WTC11 (cell line): ENCODE results near the gene FCHSD1. TPM values are rescaled to one million over a fixed set of nuclear protein-coding genes. Genes with fewer than 3 reads are reported as not detected.

ENCODE experiments used
- ATAC-seq: fragments of 200-7000 bp; cut with Tn5 transposase; 2 replicates; pipeline ENCODE4 v1.10.0; 2021; ENCODE audit warnings: mild to moderate bottlenecking, moderate library complexity
- CTCF ChIA-PET: fragments of 300-600 bp; sonication (Branson Sonifier 250); formaldehyde crosslinking; loops from one replicate; lab custom pipeline; 2021; ENCODE audit warnings: antibody characterized with exemption; lab: Charles Lee
- POLR2A ChIA-PET: fragments of 350-600 bp; sonication (Branson Sonifier 250); formaldehyde crosslinking; loops from one replicate; lab custom pipeline; 2021; ENCODE audit warnings: antibody characterized with exemption; lab: Charles Lee
- DNase-seq: peaks from one replicate; pipeline ENCODE4 v3.0.0; 2021; ENCODE audit warnings: low spot score
- H3K27ac Mint-ChIP-seq: 2 replicates; pipeline ENCODE4 v1.8.0; 2021; ENCODE audit warnings: mixed read lengths
- H3K27me3 Mint-ChIP-seq: 2 replicates; pipeline ENCODE4 v1.8.0; 2021; ENCODE audit warnings: low read depth, mild to moderate bottlenecking, moderate library complexity, mixed read lengths
- H3K36me3 Mint-ChIP-seq: 2 replicates; pipeline ENCODE4 v1.8.0; 2021; ENCODE audit warnings: mixed read lengths
- H3K4me1 Mint-ChIP-seq: 2 replicates; pipeline ENCODE4 v1.8.0; 2022; ENCODE audit warnings: mixed read lengths
- H3K4me3 Mint-ChIP-seq: 2 replicates; pipeline ENCODE4 v1.8.0; 2021; ENCODE audit warnings: mild to moderate bottlenecking, moderate library complexity, mixed read lengths
- H3K9me3 Mint-ChIP-seq: 2 replicates; pipeline ENCODE4 v1.8.0; 2021; ENCODE audit warnings: mixed read lengths
- ESRRA ChIP-seq: sonication (generic); formaldehyde crosslinking; IDR thresholded peaks from 2 replicates; pipeline ENCODE4 v1.8.1; 2022; ENCODE audit warnings: mild to moderate bottlenecking, missing genetic modification reagents, borderline replicate concordance
- FOXJ3 ChIP-seq: sonication (generic); formaldehyde crosslinking; IDR thresholded peaks from 2 replicates; pipeline ENCODE4 v1.9.0; 2021; ENCODE audit warnings: missing genetic modification reagents, mild to moderate bottlenecking, borderline replicate concordance
- GRHL2 ChIP-seq: fragments of 250-450 bp; sonication (Bioruptor Pico); IDR thresholded peaks from 2 replicates; pipeline ENCODE4 v1.8.0; 2022; ENCODE audit warnings: mild to moderate bottlenecking, moderate library complexity; ENCODE audit not compliant: insufficient replicate concordance, severe bottlenecking
- GTF2I ChIP-seq: fragments of 250-450 bp; sonication (Bioruptor Pico); conservative IDR thresholded peaks from 2 replicates; pipeline ENCODE4 v1.4.0; 2021; ENCODE audit warnings: mild to moderate bottlenecking
- JUN ChIP-seq: sonication (generic); formaldehyde crosslinking; IDR thresholded peaks from 2 replicates; pipeline ENCODE4 v1.8.0; 2023; ENCODE audit warnings: mild to moderate bottlenecking, missing genetic modification reagents
- NFATC4 ChIP-seq: fragments of 250-450 bp; sonication (Bioruptor Pico); IDR thresholded peaks from 2 replicates; pipeline ENCODE4 v1.9.0; 2021; ENCODE audit warnings: mild to moderate bottlenecking
- NFE2L1 ChIP-seq: sonication (generic); formaldehyde crosslinking; IDR thresholded peaks from 2 replicates; pipeline ENCODE4 v1.8.1; 2023; ENCODE audit warnings: missing genetic modification reagents
- SOX15 ChIP-seq: fragments of 250-450 bp; sonication (Bioruptor Pico); IDR thresholded peaks from 2 replicates; pipeline ENCODE4 v1.9.0; 2021; ENCODE audit warnings: mild to moderate bottlenecking
- ZNF121 ChIP-seq: sonication (generic); formaldehyde crosslinking; IDR thresholded peaks from 2 replicates; pipeline ENCODE4 v1.8.0; 2023; ENCODE audit warnings: missing genetic modification reagents
- ZNF671 ChIP-seq: fragments of 250-450 bp; sonication (Bioruptor Pico); IDR thresholded peaks from 2 replicates; pipeline ENCODE4 v1.8.0; 2021; ENCODE audit warnings: mild to moderate bottlenecking
- total RNA-seq: library from RNA; stranded (reverse); gene quantifications from 3 replicates; pipeline ENCODE4 v1.2.3, GENCODE V29; 2021
- TF ChIP-seq, protein P1 (sequence below): fragments of 250-450 bp; sonication (Bioruptor Pico); IDR thresholded peaks from 2 replicates; pipeline ENCODE4 v2.1.2; 2022; ENCODE audit warnings: mild to moderate bottlenecking, moderate library complexity
- TF ChIP-seq, protein P2 (sequence below): fragments of 250-450 bp; sonication (Bioruptor Pico); IDR thresholded peaks from 2 replicates; pipeline ENCODE4 v1.9.0; 2021; ENCODE audit warnings: moderate library complexity, mild to moderate bottlenecking, inconsistent platforms, borderline replicate concordance
- TF ChIP-seq, protein P3 (sequence below): sonication (generic); formaldehyde crosslinking; IDR thresholded peaks from 2 replicates; pipeline ENCODE4 v1.8.1; 2022; ENCODE audit warnings: low read depth, mild to moderate bottlenecking, moderate library complexity, missing genetic modification reagents, borderline replicate concordance
- TF ChIP-seq, protein P4 (sequence below): sonication (generic); formaldehyde crosslinking; conservative IDR thresholded peaks from 2 replicates; pipeline ENCODE4 v1.8.1; 2022; ENCODE audit warnings: mild to moderate bottlenecking, missing genetic modification reagents
- TF ChIP-seq, protein P5 (sequence below): sonication (generic); formaldehyde crosslinking; IDR thresholded peaks from 2 replicates; pipeline ENCODE4 v1.8.0; 2023; ENCODE audit warnings: missing genetic modification reagents, mild to moderate bottlenecking, borderline replicate concordance
- TF ChIP-seq, protein P6 (sequence below): sonication (generic); formaldehyde crosslinking; IDR thresholded peaks from 2 replicates; pipeline ENCODE4 v1.8.1; 2023; ENCODE audit warnings: mild to moderate bottlenecking, missing genetic modification reagents, borderline replicate concordance
- TF ChIP-seq, protein P7 (sequence below): sonication (generic); formaldehyde crosslinking; IDR thresholded peaks from 2 replicates; pipeline ENCODE4 v1.8.1; 2022; ENCODE audit warnings: mild to moderate bottlenecking, moderate library complexity, missing genetic modification reagents

FCHSD1 gene
- total RNA-seq, 1 experiment from 2014 or later: 50.3 TPM

DNA sequence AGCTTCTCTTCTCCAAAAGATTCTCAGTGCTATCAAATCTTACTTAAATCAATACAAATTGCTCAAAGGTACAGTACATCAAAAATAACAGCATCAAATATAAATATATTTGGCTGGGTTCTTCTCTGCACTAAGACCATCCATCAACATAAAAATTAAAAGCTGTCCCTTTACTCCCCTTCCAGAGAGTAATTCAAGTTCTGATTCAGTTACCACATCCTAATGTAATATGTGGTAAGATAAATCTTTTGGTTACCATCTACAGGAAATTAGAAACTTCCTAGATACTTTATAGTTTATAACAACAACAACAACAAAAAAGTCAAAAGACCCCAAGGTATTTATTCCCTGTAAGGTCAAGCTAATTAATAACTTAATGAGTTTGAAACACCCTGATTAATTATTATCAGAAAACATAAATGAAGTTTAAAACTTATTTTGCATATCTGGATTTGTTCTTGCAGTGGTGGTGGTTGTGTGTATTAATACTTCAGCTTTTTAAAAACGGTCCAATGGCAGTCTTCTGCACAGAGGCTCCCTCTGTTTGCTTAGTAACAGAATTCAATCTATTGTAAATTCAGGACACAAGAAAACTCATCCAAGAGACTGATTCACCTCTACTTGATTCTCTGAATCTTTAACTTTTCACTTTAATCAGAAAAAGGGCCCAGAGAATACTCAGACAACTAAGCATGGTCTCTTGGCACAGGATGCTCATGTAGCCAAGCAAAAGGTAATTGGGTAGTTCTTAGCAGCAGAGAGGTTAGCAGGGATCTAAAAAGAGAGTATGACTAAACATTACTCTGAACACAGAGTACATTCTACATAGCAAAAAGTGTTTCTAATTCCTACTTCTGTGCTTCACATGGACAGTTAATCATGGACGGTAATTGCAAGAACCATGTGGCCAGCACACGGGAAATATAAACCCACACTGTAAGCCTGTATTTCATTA, 52.5 kb downstream of the FCHSD1 start (continued):
- TF ChIP-seq, protein P1, sequence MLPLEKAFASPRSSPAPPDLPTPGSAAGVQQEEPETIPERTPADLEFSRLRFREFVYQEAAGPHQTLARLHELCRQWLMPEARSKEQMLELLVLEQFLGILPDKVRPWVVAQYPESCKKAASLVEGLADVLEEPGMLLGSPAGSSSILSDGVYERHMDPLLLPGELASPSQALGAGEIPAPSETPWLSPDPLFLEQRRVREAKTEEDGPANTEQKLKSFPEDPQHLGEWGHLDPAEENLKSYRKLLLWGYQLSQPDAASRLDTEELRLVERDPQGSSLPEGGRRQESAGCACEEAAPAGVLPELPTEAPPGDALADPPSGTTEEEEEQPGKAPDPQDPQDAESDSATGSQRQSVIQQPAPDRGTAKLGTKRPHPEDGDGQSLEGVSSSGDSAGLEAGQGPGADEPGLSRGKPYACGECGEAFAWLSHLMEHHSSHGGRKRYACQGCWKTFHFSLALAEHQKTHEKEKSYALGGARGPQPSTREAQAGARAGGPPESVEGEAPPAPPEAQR (CRISPR knock-in tag): no peak
- no peak for TF ChIP-seq SOX15 (CRISPR knock-in tag)
- TF ChIP-seq GTF2I: no peak
- no peak for TF ChIP-seq ZNF121
- no peak for TF ChIP-seq NFE2L1
- TF ChIP-seq ZNF671 (CRISPR knock-in tag): no peak
- TF ChIP-seq, protein P2, sequence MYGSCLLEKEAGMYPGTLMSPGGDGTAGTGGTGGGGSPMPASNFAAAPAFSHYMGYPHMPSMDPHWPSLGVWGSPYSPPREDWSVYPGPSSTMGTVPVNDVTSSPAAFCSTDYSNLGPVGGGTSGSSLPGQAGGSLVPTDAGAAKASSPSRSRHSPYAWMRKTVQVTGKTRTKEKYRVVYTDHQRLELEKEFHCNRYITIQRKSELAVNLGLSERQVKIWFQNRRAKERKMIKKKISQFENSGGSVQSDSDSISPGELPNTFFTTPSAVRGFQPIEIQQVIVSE (CRISPR knock-in tag): no peak
- TF ChIP-seq, all 79 proteins: peak for 0

DNA sequence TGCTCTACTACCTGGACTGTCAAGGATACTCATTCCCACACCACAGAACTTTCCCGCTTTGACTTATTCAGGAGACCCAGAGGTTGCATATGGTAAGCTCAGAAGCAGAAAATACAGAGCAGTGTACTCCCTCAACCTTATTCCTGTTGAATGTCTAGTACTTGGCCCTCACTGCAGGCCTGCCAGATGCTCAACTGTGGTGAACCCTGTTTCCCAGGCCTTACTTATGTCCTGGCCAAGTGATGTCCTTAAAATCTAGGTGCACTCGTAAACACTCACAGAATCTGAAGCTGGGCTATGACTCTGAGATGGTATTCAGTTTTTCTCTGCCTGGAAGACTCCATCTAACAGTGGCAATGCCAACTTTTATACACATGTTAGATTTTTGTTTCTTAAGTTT, 53.4 kb downstream of the FCHSD1 start:
- Mint-ChIP-seq H3K4me3 (no peak overlapping the region), H3K36me3 (no peaks in the 10 kb centered on the region), H3K9me3 (no peaks in the 10 kb centered on the region), H3K27me3 (no peaks in the 10 kb centered on the region), H3K27ac (no peak overlapping the region), H3K4me1 (no peaks in the 10 kb centered on the region)
- no peak for ATAC-seq
- TF ChIP-seq ZNF671 (CRISPR knock-in tag): no peak
- TF ChIP-seq JUN (CRISPR knock-in tag): no peak
- TF ChIP-seq FOXJ3 (CRISPR knock-in tag): no peak
- no peak for TF ChIP-seq GRHL2 (CRISPR knock-in tag)
- TF ChIP-seq, protein P3, sequence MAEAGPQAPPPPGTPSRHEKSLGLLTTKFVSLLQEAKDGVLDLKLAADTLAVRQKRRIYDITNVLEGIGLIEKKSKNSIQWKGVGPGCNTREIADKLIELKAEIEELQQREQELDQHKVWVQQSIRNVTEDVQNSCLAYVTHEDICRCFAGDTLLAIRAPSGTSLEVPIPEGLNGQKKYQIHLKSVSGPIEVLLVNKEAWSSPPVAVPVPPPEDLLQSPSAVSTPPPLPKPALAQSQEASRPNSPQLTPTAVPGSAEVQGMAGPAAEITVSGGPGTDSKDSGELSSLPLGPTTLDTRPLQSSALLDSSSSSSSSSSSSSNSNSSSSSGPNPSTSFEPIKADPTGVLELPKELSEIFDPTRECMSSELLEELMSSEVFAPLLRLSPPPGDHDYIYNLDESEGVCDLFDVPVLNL: no peak
- TF ChIP-seq, protein P4, sequence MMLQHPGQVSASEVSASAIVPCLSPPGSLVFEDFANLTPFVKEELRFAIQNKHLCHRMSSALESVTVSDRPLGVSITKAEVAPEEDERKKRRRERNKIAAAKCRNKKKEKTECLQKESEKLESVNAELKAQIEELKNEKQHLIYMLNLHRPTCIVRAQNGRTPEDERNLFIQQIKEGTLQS (CRISPR knock-in tag): no peak
- no peak for TF ChIP-seq ESRRA (CRISPR knock-in tag)
- TF ChIP-seq, protein P5, sequence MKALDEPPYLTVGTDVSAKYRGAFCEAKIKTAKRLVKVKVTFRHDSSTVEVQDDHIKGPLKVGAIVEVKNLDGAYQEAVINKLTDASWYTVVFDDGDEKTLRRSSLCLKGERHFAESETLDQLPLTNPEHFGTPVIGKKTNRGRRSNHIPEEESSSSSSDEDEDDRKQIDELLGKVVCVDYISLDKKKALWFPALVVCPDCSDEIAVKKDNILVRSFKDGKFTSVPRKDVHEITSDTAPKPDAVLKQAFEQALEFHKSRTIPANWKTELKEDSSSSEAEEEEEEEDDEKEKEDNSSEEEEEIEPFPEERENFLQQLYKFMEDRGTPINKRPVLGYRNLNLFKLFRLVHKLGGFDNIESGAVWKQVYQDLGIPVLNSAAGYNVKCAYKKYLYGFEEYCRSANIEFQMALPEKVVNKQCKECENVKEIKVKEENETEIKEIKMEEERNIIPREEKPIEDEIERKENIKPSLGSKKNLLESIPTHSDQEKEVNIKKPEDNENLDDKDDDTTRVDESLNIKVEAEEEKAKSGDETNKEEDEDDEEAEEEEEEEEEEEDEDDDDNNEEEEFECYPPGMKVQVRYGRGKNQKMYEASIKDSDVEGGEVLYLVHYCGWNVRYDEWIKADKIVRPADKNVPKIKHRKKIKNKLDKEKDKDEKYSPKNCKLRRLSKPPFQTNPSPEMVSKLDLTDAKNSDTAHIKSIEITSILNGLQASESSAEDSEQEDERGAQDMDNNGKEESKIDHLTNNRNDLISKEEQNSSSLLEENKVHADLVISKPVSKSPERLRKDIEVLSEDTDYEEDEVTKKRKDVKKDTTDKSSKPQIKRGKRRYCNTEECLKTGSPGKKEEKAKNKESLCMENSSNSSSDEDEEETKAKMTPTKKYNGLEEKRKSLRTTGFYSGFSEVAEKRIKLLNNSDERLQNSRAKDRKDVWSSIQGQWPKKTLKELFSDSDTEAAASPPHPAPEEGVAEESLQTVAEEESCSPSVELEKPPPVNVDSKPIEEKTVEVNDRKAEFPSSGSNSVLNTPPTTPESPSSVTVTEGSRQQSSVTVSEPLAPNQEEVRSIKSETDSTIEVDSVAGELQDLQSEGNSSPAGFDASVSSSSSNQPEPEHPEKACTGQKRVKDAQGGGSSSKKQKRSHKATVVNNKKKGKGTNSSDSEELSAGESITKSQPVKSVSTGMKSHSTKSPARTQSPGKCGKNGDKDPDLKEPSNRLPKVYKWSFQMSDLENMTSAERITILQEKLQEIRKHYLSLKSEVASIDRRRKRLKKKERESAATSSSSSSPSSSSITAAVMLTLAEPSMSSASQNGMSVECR: no peak
- TF ChIP-seq, protein P6, sequence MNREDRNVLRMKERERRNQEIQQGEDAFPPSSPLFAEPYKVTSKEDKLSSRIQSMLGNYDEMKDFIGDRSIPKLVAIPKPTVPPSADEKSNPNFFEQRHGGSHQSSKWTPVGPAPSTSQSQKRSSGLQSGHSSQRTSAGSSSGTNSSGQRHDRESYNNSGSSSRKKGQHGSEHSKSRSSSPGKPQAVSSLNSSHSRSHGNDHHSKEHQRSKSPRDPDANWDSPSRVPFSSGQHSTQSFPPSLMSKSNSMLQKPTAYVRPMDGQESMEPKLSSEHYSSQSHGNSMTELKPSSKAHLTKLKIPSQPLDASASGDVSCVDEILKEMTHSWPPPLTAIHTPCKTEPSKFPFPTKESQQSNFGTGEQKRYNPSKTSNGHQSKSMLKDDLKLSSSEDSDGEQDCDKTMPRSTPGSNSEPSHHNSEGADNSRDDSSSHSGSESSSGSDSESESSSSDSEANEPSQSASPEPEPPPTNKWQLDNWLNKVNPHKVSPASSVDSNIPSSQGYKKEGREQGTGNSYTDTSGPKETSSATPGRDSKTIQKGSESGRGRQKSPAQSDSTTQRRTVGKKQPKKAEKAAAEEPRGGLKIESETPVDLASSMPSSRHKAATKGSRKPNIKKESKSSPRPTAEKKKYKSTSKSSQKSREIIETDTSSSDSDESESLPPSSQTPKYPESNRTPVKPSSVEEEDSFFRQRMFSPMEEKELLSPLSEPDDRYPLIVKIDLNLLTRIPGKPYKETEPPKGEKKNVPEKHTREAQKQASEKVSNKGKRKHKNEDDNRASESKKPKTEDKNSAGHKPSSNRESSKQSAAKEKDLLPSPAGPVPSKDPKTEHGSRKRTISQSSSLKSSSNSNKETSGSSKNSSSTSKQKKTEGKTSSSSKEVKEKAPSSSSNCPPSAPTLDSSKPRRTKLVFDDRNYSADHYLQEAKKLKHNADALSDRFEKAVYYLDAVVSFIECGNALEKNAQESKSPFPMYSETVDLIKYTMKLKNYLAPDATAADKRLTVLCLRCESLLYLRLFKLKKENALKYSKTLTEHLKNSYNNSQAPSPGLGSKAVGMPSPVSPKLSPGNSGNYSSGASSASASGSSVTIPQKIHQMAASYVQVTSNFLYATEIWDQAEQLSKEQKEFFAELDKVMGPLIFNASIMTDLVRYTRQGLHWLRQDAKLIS: no peak
- TF ChIP-seq, protein P1 (CRISPR knock-in tag): no peak
- TF ChIP-seq NFATC4 (CRISPR knock-in tag): no peak
- TF ChIP-seq, protein P7, sequence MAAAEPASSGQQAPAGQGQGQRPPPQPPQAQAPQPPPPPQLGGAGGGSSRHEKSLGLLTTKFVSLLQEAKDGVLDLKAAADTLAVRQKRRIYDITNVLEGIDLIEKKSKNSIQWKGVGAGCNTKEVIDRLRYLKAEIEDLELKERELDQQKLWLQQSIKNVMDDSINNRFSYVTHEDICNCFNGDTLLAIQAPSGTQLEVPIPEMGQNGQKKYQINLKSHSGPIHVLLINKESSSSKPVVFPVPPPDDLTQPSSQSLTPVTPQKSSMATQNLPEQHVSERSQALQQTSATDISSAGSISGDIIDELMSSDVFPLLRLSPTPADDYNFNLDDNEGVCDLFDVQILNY (CRISPR knock-in tag): no peak
- CTCF ChIA-PET: interaction anchor here (0.7 to 3.4 kb wide), 5 partner anchors 22 to 104 kb away, joined by 3 to 24 read pairs (median 5); partner anchors contain the start of genes DIAPH1 and FCHSD1
- no peak for DNase-seq
- POLR2A ChIA-PET: no interaction called here
